T-helper 9 cell (primary cell): ENCODE measurements around the gene EIF3F.
A peak's percentile ranks its signal among the peaks of the same experiment; 100 is the strongest.

Experiments used
- DNase-seq: peaks from one replicate; pipeline ENCODE4 v3.0.0-alpha.2; 2020

EIF3F gene

DNA sequence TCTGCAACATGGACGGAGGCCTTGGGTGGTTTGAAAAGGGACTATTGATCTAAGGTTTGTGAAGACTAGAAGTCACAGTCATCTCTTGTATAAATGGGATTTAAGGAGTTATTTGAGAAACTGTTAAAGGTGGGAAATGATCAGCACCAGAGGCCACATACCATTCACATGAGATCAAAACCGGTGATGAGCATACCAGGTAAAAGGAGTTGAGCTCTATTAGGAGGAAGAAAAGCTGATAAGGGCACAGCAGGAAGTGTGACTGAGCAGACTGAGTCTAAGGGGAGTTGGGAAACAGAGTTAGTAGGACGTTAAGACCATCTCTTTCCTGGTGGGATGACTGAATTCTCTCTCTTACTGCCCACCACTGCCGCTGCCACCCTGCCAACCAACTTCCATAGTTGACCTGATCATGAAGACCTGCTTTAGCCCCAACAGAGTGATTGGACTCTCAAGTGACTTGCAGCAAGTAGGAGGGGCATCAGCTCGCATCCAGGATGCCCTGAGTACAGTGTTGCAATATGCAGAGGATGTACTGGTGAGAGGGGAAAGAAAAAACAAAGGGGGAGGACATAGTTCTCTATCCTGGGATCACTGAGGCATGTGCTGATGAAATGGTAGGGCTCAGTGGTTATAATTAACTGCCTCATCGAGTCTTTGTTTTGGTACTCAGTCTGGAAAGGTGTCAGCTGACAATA lies 7.6 kb downstream of the EIF3F start:
- DNase-seq = no peak

DNA sequence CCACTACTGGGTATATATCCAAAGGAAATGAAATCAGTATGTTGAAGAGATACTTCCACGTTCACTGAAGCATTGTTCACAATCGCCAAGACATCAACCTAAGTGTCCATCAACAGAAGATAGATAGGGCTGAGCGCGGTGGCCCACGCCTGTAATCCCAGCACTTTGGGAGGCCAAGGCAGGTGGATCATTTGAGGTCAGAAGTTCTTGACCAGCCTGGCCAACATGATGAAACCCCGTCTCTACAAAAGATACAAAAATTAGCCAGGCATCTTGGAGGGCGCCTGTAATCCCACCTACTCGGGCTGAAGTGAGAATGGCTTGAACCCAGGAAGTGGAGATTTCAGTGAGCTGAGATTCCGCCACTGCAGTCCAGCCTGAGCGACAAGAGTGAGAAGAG lies 12.7 kb downstream of the EIF3F start:
- no peak for DNase-seq

DNA sequence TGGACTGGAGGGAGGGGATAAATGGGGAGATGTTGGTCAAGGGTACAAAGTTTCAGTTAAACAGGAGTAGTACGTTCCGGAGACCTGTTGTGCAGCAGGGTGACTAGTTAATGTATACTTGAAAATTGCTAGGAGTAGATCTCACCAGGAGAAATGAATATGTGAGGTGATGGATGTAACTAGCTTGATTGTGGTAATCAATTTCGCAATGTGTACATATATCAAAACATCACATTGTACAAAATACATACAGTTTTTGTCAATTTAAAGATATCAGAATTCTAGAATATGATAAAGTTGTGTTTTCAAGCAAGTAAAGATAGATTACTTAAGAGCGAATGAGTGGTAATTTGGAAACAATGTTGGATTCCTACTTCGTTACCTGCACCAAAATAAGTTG lies 13.3 kb downstream of the EIF3F start:
- DNase-seq = no peak

DNA sequence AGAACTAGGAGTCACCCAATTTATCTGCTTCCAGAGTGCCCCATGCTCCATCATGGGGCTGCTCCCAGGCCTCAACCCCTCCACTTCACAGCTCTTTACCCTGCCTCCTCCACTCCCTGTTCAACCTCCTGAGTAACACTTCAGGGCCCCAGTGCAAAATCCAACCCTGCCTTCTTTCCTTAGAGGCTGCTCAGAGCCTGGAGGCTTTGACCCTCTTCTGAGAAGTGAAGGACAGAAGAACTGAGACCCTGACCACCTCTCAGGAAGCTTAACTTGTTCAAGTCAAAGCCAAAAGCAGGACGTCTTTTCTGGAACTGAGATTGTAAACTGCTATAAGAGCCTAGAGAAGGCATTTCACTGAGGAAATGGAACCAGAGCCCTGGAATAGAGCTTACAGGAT lies 15.5 kb downstream of the EIF3F start:
- DNase-seq = no peak

DNA sequence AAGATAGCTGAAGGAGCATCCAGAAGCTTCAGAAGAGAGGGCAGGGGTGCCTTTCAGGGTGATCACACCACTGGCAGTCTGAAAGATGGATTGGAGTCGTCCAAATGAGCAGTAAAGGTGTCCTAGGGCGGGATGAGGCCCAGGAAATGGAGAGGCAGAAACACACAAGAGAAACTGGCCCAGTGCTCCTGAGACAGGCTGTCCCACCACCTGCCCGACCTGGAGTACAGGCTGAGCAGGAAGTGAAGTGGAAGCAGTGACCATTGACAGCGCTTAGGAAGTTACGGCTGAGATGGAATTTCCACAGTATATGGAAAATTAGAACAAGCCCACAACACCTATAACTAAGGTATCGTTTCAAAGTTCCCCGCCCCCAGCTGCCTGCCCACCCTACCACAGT lies 16.1 kb downstream of the EIF3F start:
- DNase-seq = no peak

DNA sequence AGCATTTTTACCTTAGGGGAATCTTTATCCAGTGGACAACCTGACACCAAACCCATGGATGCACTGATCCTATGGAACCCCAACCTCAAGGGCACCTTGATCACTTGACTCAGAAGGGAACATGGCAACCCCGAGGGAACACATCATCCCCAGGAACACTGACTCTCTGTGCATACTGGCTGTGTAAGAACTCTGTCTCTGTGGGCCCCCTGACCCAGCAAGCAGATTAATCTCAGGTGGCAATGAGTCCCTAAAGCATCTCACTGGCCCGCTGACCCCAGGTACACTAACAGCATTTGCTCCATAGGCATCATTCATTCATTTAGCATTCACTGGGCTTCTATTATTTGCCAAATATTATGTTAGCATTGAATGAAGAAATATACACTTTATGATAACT lies 16.9 kb downstream of the EIF3F start:
- DNase-seq = no peak

DNA sequence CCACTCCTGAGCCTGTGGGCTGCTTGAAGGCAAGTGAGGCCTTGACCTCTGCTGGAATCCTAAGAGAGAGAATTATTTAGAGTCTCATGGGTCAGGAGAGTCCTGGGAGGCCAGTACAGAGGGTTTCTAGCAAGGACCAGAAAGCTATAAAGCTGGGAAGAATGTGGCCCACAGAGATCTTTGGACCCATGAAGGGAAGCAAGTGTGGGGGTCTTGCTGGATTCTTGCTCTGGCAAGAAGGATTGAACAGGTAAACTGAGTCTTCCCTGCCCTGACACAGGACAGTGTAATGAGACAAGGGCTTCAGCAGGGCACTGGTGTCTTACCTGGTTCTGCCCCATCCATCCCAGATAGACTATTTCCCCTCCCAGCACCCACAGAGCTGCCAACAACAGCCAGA lies 18.4 kb downstream of the EIF3F start:
- DNase-seq = no peak

DNA sequence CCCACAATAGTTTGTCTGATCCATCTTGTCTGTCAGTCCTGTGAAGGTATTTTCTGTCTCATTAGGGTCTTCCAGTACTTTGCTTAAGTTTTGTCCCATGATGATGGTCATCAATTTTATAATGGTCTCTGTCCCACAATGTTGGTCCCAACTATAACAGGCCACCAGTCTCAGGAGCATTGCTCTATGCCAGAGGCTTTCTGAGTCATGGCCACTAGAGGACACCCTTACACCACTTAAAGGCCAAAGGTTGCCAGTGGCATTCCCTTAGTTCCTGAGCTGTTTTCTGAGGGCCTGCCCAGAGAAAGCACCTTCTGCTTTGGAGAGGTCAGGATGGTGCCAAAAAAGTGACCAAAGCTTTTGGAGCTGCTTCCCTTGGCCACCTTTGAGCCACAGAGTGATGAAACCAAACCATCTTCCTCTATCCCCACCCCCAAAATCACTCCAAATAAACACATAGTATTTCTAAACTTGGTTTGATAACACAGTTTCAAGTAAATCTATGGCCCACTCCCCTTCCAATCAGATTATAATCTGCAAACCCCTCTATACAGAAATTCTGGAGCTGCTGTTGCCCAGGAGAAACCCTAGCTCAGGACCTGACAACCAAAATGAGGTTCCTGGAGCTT lies 19.3 kb downstream of the EIF3F start:
- DNase-seq = peak; percentile 34

DNA sequence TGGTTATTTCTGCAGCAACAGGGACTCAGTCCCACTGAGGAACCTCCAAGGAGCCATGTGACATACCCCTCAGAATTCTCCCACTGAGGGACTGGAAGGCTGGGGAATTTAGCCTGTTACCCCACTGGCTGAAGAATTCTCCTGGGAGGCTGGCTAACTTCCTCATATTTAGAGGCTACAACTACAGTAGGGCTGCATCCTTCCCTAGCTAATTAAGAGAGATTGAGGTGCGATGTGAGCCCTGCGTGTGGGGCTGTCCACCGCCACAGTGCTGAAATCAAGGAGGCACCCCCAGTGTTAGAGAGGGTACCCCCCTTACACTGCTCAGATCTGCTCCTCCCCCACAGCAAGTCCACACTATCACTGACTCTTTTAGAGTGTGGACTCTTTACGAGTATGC lies 21.1 kb downstream of the EIF3F start:
- DNase-seq = no peak

DNA sequence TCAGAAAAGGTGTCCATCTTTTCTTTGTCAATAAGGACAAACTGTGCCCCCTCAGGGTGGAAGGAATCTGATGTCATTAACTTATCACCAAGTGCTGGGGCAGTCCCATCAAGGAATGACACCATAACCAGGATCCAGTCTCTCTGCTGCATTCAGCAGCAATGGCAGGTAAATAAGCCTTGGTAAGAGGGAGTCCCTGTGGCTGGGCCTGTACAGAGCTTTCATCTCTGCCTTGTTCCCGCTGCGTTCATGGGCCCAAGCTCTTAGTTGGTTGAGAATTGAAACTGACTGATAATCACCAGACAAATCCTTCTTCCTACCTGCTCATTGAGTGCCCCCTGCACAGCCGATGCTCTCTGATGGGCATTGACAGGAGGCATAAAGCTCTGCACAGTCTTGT lies 22.7 kb downstream of the EIF3F start:
- no peak for DNase-seq

DNA sequence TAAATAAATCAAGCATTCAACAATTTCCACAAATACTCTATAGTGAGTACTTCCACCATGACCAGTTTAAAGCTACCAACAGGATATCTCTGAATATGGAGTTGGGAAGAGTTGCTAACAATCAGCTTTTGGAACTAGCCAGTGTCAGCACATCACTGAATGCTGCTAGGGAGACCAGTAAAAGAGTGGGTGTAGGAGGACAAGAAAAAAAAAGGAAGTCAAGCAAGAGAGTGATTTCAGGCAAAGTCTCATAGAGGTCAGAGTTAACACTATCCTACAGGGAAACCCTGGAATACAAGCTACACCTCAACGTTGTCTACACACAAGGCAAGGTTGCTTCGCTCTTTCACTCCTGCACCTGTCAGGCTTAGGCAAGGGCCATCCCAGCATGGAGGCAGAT lies 24.2 kb downstream of the EIF3F start:
- no peak for DNase-seq

DNA sequence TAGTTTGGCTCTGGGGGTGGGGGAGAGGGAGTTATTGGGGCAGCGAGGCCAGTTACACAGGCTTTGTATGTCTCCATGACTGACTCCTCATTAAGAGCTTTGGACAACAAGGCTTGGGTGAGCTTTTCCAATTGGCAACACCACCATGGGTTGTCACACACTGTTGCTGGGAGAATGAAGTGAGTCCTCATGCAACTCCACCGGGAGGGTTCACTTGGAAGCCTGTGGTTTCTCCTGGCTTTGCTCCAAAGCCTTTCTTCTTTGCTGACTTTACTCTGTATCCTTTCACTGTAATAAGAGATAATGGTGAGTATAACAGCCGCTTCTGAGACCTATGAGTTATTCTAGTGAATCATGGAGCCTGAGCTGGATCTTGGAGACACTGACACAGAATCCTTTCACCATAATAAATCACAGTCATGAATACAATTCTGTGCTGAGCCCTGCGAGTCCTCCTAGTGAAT lies 24.9 kb downstream of the EIF3F start:
- DNase-seq = no peak

DNA sequence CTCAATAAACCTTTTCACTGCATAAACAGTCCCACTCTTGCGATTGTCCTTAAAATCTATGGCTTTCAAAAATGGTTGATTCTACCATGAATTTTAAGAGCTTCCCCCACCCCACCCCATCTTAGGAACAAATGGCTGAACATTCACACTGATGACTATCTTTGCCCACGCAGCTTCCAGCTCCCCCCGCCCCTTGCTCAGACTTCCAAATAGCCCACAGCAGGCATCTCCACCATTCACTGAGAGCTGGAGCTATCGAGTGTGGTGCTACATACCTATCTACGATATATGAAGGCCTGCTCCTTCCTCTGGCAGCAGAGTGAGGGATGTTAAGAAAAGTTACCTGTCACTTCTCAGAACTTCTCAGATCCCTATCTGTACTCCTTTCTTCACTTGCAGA lies 26.7 kb downstream of the EIF3F start:
- no peak for DNase-seq

DNA sequence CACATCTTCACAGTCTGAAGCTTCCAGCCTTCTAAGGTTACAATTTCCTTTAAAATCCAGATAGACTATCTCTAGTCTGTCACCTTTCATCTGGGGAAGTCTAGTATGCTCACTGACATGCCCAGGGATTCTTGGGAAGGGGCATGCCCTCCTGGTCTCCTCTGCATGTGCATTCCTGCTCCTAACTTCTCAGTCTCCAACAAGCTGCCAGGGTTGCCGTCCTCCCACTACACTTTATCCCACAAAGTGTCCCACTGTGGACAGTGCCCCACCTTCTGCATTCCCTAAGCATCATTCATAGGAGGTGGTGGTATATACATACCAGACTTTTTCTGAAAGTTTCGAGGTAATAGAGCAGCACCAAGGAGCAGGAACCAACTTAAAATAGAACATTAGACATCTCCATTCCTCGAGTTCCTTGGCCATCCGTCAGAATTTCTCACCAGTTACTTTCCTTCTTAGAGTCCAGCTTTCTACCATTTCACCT lies 28.7 kb downstream of the EIF3F start:
- DNase-seq = no peak

DNA sequence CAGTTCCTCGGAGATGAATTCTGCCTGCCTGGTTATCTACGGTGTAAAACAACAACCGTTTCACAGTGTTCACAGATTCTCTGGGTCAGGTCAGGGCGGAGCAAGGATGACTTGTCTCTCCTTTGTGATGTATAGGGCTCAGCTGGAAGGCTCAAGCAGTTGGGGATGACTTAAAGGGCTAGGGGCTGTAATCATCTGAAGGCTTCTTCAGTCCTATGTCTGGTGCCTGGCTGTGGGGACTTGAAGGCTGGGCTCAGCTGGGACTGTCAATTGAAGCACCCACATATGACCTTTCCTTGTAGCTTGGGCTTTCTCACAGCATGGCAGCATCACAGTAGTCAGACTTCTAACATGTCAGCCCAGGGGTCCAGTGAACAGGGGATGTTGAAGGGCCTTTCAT lies 29.3 kb downstream of the EIF3F start:
- DNase-seq = no peak

DNA sequence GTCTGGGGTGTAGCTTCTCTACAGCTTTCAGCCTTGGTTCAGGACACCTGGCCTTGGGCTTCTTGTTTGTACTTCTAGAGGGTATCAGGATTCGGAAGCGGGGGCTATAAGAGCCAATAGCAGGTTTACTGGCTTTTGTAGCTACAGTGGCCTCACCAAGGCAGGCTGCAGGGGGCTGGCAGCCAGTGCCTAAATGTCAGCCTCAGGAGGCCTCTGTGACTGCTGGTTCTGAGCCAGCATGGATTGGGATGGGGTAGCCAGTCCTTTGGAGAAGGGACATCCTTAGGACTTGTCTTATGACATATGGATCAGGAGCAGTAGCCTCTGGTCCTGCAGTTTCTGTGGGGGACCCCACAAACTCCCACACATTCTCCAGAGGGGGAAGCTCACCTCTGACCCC lies 29.9 kb downstream of the EIF3F start:
- no peak for DNase-seq

DNA sequence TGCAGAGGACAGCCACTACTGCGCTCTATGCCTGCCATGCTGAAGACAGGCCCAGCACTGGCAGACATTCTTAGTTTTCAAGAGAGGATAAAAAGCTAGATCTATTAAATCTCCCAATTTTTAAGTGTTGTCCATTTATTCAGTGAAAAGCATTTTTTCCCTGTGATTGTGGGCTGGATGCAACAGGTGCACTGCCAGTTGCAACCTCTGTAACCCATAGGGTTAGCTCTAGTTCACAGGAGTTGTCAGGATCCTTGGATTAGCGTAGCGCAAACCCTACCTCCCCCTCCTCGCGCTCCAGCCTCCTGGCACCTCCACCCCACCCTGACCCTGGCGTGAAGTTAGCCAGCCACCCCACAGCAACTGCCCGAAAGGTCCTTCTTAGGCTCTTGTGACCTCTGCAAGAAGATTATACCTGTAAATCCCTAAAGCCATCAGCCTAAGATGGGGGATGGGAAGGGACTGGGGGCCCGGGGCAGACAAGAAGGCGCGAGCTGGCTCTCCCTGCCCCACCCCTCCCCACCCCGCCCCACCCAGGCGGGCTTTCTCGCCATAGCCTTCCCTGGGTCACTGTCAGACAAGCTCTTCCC lies 30.9 kb downstream of the EIF3F start:
- no peak for DNase-seq

DNA sequence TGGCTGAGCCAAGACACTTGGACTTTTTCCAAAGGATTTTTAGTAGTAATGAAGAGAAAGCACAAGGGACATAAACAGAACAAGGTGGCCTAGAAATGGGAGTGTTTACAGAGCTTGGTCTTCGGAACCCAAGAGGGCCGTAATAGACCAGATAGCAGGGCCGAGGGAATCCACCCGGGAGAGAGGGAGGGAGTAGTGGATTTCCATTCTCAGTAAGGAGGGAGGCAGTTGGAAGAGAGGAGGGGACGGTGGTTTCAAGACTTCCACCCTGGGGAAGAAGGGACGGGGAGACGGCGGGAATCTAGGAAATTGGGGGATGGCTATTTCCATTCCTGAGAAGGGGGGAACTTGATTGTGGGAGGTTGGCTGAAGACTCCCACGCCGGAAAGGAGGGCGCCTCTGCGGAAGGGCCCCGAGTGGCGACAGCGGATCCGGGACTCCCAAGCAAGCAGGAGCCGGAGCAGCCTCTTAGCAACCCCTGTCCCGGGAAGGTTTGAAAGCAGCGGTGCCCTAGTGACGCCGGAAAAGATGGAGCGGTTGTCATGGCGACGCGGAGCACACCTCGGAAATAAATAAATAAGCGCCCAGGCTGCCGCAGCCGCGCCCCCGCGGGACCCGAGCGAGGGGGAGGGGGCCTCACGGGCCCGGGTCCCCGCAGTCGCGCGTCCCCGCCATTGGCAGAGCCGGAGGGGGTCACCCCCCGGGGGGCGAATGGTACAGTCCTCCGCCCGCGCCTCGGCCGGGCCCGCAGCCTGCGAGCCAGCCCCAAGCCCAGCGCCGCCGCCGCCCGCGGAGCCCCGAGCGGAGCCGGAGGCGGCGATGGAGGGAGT lies 31.6 kb downstream of the EIF3F start:
- DNase-seq = peak; percentile 74

DNA sequence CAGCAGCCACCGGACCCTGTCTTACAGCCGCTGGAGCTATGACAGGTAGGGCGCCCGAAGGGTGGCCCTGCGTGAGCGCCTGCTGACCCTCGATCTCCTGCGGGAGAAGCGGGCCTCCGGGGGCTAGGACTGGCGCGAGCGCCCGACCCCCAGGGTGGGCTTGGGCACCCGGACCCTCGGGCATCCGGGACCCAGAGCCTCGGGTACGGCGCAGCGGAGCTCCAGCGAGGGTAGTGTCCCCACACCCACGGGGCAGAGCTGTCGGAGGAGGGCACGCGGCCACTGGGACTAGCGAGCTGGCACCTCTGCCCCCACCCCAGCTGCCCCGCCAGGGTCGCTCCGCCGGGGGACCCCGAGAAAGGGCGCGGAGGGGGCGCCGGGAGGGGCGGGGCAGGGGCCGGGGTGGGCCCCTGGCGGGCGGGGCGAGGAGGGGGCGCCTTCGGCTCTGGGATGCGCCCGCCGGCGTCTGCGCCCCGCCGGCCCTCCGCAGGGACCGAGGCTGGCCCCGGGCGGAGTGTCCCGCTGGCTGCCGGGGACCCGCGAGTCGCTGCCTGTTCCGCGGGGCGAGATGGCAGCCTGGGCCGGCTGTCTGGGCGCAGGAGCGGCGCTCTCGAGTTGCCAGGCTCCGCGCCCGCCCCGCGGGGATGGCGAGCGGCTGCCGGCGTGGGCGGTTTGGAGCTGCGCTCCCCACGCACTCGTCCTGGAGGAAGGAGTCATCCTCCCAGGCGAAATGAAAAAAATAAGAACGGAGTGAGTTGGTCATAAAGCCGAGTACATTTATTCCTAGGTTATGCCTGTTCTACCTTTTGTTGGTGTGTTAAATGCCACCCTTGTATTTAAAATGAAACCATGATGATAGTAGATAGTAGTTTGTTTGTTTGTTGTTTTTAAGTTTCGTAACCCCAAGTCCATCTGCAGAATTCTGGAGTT lies 32.4 kb downstream of the EIF3F start:
- DNase-seq = peak; percentile 22

DNA sequence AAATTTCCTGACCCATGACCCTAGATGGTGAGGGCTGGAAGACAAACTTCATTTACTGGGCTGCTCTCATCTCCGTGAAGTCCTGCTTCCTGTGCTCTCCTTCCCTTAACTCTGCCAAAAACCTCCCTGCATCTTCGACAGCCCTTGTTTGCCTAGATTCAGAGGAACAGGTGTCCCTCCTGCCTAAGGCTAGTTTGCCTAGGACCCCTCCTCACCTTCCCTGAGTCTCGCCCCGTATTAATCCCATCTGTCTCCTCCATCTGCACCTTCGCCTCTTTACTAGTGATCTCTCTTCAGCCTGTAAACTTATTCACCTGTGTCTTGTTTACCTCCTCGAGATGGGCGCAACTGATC lies 33.1 kb downstream of the EIF3F start:
- no peak for DNase-seq

DNA sequence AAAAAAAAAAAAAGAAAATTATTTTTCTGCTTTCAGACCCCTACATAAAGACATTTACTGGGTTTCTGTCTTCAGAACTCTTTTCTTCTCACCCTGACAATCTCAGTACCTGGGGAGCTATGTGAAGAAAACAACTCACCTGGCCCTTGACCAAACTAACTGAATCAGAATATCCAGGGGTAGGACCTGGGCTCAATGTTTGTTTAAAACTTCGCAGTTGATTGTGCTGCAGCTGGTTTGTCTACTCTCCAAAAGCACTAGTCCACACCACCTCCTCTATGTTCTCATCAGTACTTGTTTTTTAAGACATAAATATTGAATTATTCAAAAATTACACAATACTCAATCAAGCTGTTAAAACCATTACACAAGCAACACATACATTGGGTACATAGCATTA lies 34.8 kb downstream of the EIF3F start:
- no peak for DNase-seq

DNA sequence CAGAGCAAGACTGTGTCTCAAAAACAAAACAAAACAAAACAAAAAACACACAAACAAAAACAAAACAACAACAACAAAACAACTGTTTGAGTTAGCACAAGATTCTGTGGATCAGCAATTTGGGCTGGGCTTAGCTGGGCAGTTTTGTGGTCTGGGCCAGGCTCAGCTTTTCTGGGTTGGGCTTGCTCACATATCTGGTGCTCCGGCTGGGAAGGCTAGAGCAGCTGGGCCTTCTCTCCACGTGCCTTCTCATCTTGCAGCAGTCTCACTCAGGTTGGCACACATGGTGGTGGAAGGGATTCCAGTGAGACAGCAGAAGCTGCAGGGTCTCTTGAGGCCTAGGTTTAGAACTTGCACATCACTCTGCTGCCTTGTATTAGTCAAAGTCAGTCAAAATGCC lies 35.7 kb downstream of the EIF3F start:
- no peak for DNase-seq
